CMK (cell line): Measurements from ENCODE around the gene ERVV-1.
"Not testable (repeated sequence)": the region's sequence is repeated elsewhere in the genome, so short reads cannot be mapped to it uniquely, and the experiment has no call there.

Experiments used
- DNase-seq: peaks from one replicate; pipeline ENCODE4 v3.0.0-alpha.2; 2010; ENCODE audit warnings: low read depth

The ERVV-1 gene

DNA sequence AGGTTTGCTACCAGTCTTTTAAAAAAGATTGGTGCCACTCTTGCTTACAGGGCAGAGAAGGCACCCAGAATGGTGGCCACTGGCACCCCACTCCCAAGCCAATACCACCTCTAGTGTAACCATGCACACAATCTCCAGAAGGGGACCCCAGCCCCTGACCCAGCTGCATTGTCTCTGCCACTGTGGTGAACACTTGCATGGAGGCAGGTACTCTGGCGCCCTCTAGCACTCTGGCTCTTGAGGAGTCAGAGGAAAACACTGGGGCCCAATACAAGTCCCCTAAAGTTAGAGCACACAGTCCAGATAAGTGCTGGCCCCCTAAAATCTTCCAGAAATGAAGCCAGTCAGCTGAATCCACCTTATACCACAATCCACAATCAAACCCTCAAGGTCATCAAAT, 6.0 kb downstream of the ERVV-1 start:
- DNase-seq, result peak; percentile 3

DNA sequence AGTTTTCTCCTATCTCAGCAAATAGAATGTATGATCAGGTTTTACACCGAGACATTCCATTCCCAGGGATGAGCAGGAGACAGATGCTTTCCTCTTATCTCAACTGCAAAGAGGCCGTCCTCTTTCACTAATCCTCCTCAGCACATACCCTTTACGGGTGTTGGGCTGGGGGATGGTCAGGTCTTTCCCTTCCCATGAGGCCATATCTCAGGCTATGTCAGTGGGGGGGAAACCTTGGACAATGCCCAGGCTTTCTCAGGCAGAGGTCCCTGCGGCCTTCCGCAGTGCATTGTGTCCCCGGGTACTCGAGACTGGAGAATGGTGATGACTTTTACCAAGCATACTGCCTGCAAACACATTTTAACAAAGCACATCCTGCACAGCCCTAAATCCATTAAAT, 14.6 kb downstream of the ERVV-1 start:
- DNase-seq, result not testable (repeated sequence)

DNA sequence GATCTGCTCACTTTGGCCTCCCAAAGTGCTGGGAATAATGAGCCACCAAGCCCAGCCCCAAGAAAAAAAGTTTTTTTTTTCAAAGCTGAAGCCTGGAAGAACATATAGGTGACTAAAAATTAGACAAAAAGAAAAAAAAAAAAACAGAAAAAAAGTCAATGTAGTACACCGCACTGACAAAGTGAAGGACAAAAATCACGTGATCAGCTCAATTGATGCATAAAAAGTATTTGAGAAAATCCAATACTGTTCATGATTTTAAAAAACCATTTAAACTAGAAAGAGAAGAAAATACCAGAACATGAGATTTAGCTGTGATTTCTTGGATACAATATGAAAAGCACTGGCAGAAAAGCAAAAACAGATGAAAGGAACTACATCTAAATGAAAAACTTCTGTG, 20.3 kb downstream of the ERVV-1 start:
- no peak for DNase-seq

DNA sequence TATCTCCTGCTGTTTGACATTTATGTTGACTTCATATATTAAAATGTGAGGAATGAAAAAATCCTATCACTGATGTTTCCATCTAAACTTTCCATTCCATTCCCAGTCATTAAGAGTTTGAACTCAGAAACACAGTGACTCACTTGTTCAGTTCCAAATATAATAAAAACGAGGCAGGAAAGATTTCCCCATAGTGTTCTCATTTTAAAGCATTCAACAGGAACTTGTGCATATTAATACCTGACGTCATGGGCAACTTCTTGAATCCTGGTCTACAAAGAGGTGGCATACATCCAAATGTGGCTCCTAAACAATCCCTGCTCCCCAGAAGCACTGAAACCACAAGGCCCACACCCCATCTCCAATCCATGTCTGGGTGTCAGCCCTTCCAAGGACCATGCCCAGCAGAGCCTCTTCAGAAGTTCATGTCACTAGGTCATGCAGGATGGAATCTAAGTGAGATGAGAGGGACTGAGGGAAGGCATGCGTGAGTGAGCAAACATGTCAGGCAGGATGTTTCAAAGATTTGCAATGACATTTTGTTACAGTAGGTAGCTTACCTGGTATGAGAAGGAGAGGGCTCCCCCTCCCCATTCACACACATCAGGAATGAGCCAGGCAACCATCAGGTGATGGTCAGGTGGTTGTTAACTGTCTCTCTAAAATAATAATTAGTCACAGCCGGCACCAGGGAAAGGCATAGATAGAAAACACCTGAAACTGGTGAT, 21.4 kb downstream of the ERVV-1 start:
- DNase-seq, result no peak

DNA sequence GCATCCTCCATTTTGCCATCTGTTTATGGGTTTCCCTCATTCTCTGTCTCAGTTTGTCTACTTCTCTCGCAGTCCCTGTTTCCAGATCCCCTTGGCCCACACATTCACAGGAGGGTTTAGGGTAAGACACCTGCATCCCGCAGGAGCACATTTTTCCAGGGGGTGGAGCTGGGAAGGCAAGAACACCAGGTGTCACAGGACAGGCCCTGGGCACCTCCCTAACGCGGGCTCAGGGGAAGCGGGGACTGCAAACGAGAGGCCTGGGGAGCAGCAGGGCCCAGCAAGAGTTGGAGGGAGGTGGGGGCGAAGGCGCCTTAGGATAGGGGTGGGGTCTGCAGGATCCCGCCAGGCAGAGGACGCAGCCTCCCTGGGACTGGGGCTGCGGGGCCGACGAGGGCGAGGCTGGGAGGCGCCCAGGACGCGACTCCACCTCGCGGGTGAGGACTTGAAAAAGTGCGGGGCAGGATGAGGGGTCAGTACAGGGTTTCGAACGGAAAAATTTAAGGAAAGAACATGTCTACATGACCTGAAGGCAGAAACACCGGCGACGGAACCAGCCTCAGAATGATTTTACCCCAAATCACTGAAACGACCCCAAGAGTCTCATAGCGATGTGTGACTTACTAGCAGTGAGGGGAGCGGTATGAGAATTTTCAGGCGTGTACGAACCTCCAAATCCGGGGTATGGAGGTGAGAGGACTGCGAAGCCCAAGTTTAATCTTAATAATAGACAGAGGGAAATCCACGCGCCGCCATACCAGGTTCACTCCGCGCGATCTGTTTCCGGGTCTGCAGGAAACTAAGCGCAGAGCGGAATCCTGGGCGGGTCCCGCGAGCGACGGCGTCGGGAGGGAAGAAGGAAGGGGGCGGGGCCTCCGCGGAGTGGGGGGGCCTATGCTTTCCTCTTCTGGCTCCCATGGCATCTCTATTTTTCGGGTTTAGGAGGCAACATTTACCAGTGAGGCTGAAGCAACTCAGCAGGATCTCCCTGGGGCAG, 23.7 kb downstream of the ERVV-1 start:
- no peak for DNase-seq

DNA sequence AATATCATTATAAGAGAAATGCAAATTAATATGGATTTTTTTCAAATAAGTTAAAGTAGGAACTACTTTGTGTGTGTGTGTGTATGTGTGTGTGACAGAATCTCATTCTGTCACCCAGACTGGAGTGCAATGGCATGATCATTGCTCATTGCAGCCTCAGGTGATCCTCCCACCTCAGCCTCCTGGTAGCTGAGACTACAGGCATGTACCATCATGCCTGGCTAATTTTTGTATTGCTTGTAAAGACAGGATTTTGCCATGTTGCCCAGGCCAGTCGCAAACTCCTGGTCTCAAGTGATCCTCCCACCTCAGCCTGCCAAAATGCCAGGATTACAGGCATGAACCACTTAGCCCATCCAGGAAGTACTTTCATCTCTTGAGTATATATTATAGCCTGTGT, 27.6 kb downstream of the ERVV-1 start:
- no peak for DNase-seq

DNA sequence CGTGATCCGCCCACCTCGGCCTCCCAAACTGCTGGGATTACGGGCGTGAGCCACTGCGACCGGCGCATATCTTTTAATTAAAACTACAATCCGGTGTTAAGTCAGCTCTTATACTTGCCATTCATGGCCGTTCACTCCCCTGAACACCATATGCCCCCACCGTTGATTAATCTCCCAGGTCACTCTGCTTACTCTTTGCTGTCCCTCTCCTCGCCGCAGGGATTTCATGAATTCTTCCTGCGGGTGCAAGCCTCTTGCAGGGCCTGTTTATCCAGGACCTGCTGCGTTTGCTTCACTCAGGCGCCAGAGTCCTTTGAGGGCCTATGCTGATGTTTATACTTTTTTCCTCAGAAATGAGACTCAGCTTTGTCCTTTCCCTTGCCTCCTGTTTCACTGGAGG, 31.8 kb downstream of the ERVV-1 start:
- no peak for DNase-seq

DNA sequence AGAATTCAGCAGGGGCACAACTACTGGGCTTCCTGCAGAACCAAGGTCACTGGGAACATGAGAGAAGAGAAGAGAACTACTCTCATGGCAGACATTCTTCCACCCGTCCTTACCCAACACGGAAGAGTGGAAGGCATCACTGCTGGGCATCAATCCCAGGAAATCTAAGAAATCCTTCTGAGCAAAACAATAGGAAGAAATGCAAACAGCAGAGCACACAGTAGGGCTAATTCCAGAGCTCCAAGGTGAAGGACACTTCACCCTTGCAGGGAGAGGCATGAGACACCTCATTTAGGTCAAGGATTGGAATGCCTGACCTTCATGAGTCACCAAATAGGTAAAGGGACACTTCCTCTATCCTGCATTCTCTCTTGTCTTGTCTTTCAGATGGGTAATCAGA, 33.7 kb downstream of the ERVV-1 start:
- DNase-seq, result no peak

DNA sequence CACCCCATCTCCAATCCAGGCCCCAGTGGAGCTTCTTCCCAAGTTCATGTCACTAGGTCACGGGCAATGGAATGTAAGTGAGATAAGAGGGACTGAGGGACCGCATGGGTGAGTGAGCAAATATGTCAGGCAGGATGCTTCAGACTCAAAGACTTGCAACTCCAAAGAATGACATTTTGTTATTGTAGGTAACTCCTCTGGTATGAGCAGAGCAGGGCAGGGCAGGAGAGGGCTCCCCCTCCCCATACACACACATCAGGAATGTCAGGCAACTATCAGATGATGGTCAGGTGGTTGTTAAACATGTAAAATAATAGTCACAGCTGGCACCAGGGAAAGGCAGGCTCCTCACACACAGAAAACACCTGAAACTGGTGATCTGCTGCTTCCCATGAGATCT, 41.4 kb downstream of the ERVV-1 start:
- no peak for DNase-seq

DNA sequence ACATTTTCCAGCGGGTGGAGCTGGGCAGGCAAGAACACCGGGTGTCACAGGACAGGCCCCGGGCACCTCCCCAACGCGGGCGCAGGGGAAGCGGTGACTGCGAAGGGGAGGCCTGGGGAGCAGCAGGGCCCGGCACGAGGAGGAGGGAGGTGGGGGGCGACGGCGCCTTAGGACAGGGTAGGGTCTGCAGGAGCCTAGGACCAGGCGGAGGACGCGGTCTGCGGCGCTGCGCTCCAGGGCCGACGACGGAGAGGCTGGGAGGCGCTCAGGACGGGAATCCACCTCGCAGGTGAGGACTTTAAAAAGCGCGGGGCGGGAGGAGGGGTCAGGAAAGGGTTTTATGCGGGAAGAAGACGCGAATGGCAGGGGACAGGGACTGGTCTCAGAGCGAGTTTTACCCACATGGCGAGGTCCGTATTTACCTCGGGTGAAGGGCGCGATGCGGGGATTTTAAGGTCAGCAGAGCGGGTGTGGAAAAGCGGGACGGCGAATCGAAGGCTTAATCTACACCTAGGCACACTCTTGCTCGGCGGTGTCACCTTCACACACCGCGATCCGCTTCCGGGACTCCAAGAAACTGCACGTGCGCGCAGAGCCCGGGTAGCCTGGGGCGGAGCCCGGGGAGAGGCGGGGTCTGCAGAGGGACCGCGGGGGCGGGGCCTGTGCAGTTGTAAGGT, 44.3 kb downstream of the ERVV-1 start:
- no peak for DNase-seq
